ENCODE measurements around the gene AQP2. TPM values are rescaled to one million over a fixed set of nuclear protein-coding genes. Genes with fewer than 3 reads are reported as not detected.
"Not testable (repeated sequence)": the region's sequence is repeated elsewhere in the genome, so short reads cannot be mapped to it uniquely, and the experiment has no call there.

Gene AQP2
- total and polyA plus RNA-seq, 5 donors from 2014 or later, result not detected

- H3K9me3 Mint-ChIP-seq, result no peaks in the 10 kb centered on the region
- H3K4me3 Mint-ChIP-seq, result no peak overlapping the region
- no peak for ATAC-seq (ENCODE audit: low read depth in 2 of 2)
Measured at GRCh38 chr12:49985981-49986380, 35.4 kb downstream of the AQP2 start.

GRCh38 chr12:49986476-49986875, 35.9 kb downstream of the AQP2 start:
- H3K27ac ChIP-seq (ENCODE audit: insufficient read depth, low read length, poor library complexity, severe bottlenecking); H3K9me3 ChIP-seq (ENCODE audit: control insufficient read depth in 2 of 2, low read length in 2 of 2); H3K4me3 ChIP-seq (ENCODE audit: low read depth, low read length); H3K27me3 ChIP-seq (ENCODE audit: control insufficient read depth, insufficient read depth, low read length); H3K4me3 Mint-ChIP-seq; H3K27ac Mint-ChIP-seq; H3K27me3 Mint-ChIP-seq; DNase-seq; H3K4me1 ChIP-seq (ENCODE audit: control insufficient read depth, insufficient read depth, low read length, poor library complexity, severe bottlenecking); H3K9me3 Mint-ChIP-seq; ATAC-seq (ENCODE audit: low read depth in 2 of 2); H3K4me1 Mint-ChIP-seq: not testable (repeated sequence)
- peaks cover 16% of the 10 kb centered on the region for H3K36me3 ChIP-seq (ENCODE audit: control insufficient read depth, insufficient read depth, low read length)
- H3K36me3 Mint-ChIP-seq, result peaks cover 22% of the 10 kb centered on the region

More at GRCh38 chr12:49985981-49986380, 35.4 kb downstream of the AQP2 start:
- peaks cover 15% of the 10 kb centered on the region for H3K36me3 ChIP-seq (ENCODE audit: control insufficient read depth, insufficient read depth, low read length)
- Mint-ChIP-seq H3K27me3 (no peaks in the 10 kb centered on the region), H3K4me1 (peaks cover 0 to 4% (median 0%) of the 10 kb centered on the region in 4 donors), H3K27ac (peak overlapping the region in 1 of 3 donors; percentile 20), H3K36me3 (peaks cover 22% of the 10 kb centered on the region)
- no peaks in the 10 kb centered on the region for H3K4me1 ChIP-seq (ENCODE audit: control insufficient read depth, insufficient read depth, low read length, poor library complexity, severe bottlenecking)
- no peak overlapping the region for H3K4me3 ChIP-seq (ENCODE audit: low read depth, low read length)
- no peaks in the 10 kb centered on the region for H3K9me3 ChIP-seq (ENCODE audit: control insufficient read depth in 2 of 2, low read length in 2 of 2)
- no peaks in the 10 kb centered on the region for H3K27me3 ChIP-seq (ENCODE audit: control insufficient read depth, insufficient read depth, low read length)
- H3K27ac ChIP-seq (ENCODE audit: insufficient read depth, low read length, poor library complexity, severe bottlenecking), result no peak overlapping the region
- DNase-seq, result no peak

GRCh38 chr12:49987625-49988303, 37.2 kb downstream of the AQP2 start:
- DNase-seq (no peak), ATAC-seq (ENCODE audit: low read depth in 2 of 2) (no peak)
- Mint-ChIP-seq H3K4me1 (peaks cover 0 to 4% (median 0%) of the 10 kb centered on the region in 4 donors), H3K36me3 (peaks cover 23% of the 10 kb centered on the region), H3K27ac (no peak overlapping the region), H3K27me3 (no peaks in the 10 kb centered on the region), H3K4me3 (no peak overlapping the region), H3K9me3 (no peaks in the 10 kb centered on the region)
- H3K27me3 ChIP-seq (ENCODE audit: control insufficient read depth, insufficient read depth, low read length), result no peaks in the 10 kb centered on the region
- no peaks in the 10 kb centered on the region for H3K9me3 ChIP-seq (ENCODE audit: control insufficient read depth in 2 of 2, low read length in 2 of 2)
- H3K36me3 ChIP-seq (ENCODE audit: control insufficient read depth, insufficient read depth, low read length), result peaks cover 27% of the 10 kb centered on the region
- H3K4me3 ChIP-seq (ENCODE audit: low read depth, low read length), result no peak overlapping the region
- no peak overlapping the region for H3K27ac ChIP-seq (ENCODE audit: insufficient read depth, low read length, poor library complexity, severe bottlenecking)
- no peaks in the 10 kb centered on the region for H3K4me1 ChIP-seq (ENCODE audit: control insufficient read depth, insufficient read depth, low read length, poor library complexity, severe bottlenecking)

GRCh38 chr12:49989400-49989799, 38.9 kb downstream of the AQP2 start:
- H3K27ac ChIP-seq (ENCODE audit: insufficient read depth, low read length, poor library complexity, severe bottlenecking); H3K27me3 Mint-ChIP-seq; H3K4me3 Mint-ChIP-seq; H3K4me1 ChIP-seq (ENCODE audit: control insufficient read depth, insufficient read depth, low read length, poor library complexity, severe bottlenecking); H3K9me3 ChIP-seq (ENCODE audit: control insufficient read depth in 2 of 2, low read length in 2 of 2); H3K9me3 Mint-ChIP-seq; H3K27me3 ChIP-seq (ENCODE audit: control insufficient read depth, insufficient read depth, low read length); H3K27ac Mint-ChIP-seq; ATAC-seq (ENCODE audit: low read depth in 2 of 2); H3K4me1 Mint-ChIP-seq; DNase-seq; H3K4me3 ChIP-seq (ENCODE audit: low read depth, low read length): not testable (repeated sequence)
- H3K36me3 ChIP-seq (ENCODE audit: control insufficient read depth, insufficient read depth, low read length), result peaks cover 41% of the 10 kb centered on the region
- peaks cover 35% of the 10 kb centered on the region for H3K36me3 Mint-ChIP-seq

GRCh38 chr12:49990273-49990672, 39.7 kb downstream of the AQP2 start:
- Mint-ChIP-seq H3K4me3 (no peak overlapping the region), H3K4me1 (peaks cover 0 to 4% (median 0%) of the 10 kb centered on the region in 4 donors), H3K9me3 (no peaks in the 10 kb centered on the region), H3K27ac (no peak overlapping the region), H3K36me3 (peaks cover 42% of the 10 kb centered on the region), H3K27me3 (no peaks in the 10 kb centered on the region)
- Histone ChIP-seq H3K27ac (ENCODE audit: insufficient read depth, low read length, poor library complexity, severe bottlenecking) (no peak overlapping the region), H3K27me3 (ENCODE audit: control insufficient read depth, insufficient read depth, low read length) (no peaks in the 10 kb centered on the region), H3K4me3 (ENCODE audit: low read depth, low read length) (no peak overlapping the region), H3K9me3 (ENCODE audit: control insufficient read depth in 2 of 2, low read length in 2 of 2) (no peaks in the 10 kb centered on the region), H3K4me1 (ENCODE audit: control insufficient read depth, insufficient read depth, low read length, poor library complexity, severe bottlenecking) (no peaks in the 10 kb centered on the region), H3K36me3 (ENCODE audit: control insufficient read depth, insufficient read depth, low read length) (peaks cover 45% of the 10 kb centered on the region)
- DNase-seq, result no peak
- ATAC-seq (ENCODE audit: low read depth in 2 of 2), result no peak

GRCh38 chr12:49998453-49998852, 47.9 kb downstream of the AQP2 start:
- H3K27me3 Mint-ChIP-seq, result no peaks in the 10 kb centered on the region
- H3K9me3 Mint-ChIP-seq, result no peaks in the 10 kb centered on the region

GRCh38 chr12:50003595-50003994, 53.1 kb downstream of the AQP2 start:
- Mint-ChIP-seq H3K27me3 (no peaks in the 10 kb centered on the region), H3K27ac (no peak overlapping the region), H3K4me3 (no peak overlapping the region), H3K9me3 (no peaks in the 10 kb centered on the region), H3K4me1 (peaks cover 5 to 17% (median 11%) of the 10 kb centered on the region in 4 donors), H3K36me3 (peaks cover 32% of the 10 kb centered on the region)
- Histone ChIP-seq H3K4me1 (ENCODE audit: control insufficient read depth, insufficient read depth, low read length, poor library complexity, severe bottlenecking) (peaks cover 11% of the 10 kb centered on the region), H3K4me3 (ENCODE audit: low read depth, low read length) (no peak overlapping the region), H3K27ac (ENCODE audit: insufficient read depth, low read length, poor library complexity, severe bottlenecking) (no peak overlapping the region), H3K27me3 (ENCODE audit: control insufficient read depth, insufficient read depth, low read length) (no peaks in the 10 kb centered on the region), H3K36me3 (ENCODE audit: control insufficient read depth, insufficient read depth, low read length) (peaks cover 33% of the 10 kb centered on the region), H3K9me3 (ENCODE audit: control insufficient read depth in 2 of 2, low read length in 2 of 2) (no peaks in the 10 kb centered on the region)
- ATAC-seq (ENCODE audit: low read depth in 2 of 2) (no peak), DNase-seq (no peak)

More at GRCh38 chr12:49998453-49998852, 47.9 kb downstream of the AQP2 start:
- Histone ChIP-seq H3K4me3 (ENCODE audit: low read depth, low read length) (no peak overlapping the region), H3K4me1 (ENCODE audit: control insufficient read depth, insufficient read depth, low read length, poor library complexity, severe bottlenecking) (no peaks in the 10 kb centered on the region), H3K9me3 (ENCODE audit: control insufficient read depth in 2 of 2, low read length in 2 of 2) (no peaks in the 10 kb centered on the region), H3K27me3 (ENCODE audit: control insufficient read depth, insufficient read depth, low read length) (no peaks in the 10 kb centered on the region), H3K27ac (ENCODE audit: insufficient read depth, low read length, poor library complexity, severe bottlenecking) (no peak overlapping the region), H3K36me3 (ENCODE audit: control insufficient read depth, insufficient read depth, low read length) (peaks cover 41% of the 10 kb centered on the region)
- Mint-ChIP-seq H3K4me1 (peaks cover 0 to 4% (median 0%) of the 10 kb centered on the region in 4 donors), H3K27ac (no peak overlapping the region), H3K36me3 (peaks cover 42% of the 10 kb centered on the region), H3K4me3 (no peak overlapping the region)
- ATAC-seq (ENCODE audit: low read depth in 2 of 2) (no peak), DNase-seq (no peak)

- H3K9me3 Mint-ChIP-seq, result no peaks in the 10 kb centered on the region
- Histone ChIP-seq H3K4me1 (ENCODE audit: control insufficient read depth, insufficient read depth, low read length, poor library complexity, severe bottlenecking) (peaks cover 11% of the 10 kb centered on the region), H3K27ac (ENCODE audit: insufficient read depth, low read length, poor library complexity, severe bottlenecking) (no peak overlapping the region), H3K36me3 (ENCODE audit: control insufficient read depth, insufficient read depth, low read length) (peaks cover 25% of the 10 kb centered on the region), H3K9me3 (ENCODE audit: control insufficient read depth in 2 of 2, low read length in 2 of 2) (no peaks in the 10 kb centered on the region), H3K4me3 (ENCODE audit: low read depth, low read length) (no peak overlapping the region), H3K27me3 (ENCODE audit: control insufficient read depth, insufficient read depth, low read length) (no peaks in the 10 kb centered on the region)
- no peak for ATAC-seq (ENCODE audit: low read depth in 2 of 2)
- no peak for DNase-seq
- H3K36me3 Mint-ChIP-seq, result peaks cover 31% of the 10 kb centered on the region
- peak overlapping the region in 2 of 3 donors; percentile 20 to 49 for H3K27ac Mint-ChIP-seq
- peaks cover 5 to 21% (median 13%) of the 10 kb centered on the region in 4 donors for H3K4me1 Mint-ChIP-seq
- no peak overlapping the region for H3K4me3 Mint-ChIP-seq
- H3K27me3 Mint-ChIP-seq, result no peaks in the 10 kb centered on the region
Measured at GRCh38 chr12:50004696-50005095, 54.2 kb downstream of the AQP2 start.
